NCI-H345 treated with DMSO at 0.1 percent for 48 hours (cell line): Measurements from ENCODE around the gene MICAL2.

Experiments
- DNase-seq: peaks from one replicate; lab custom pipeline; 2025; ENCODE audit not compliant: unreplicated experiment; lab: John Stamatoyannopoulos, UW

The MICAL2 gene

GRCh38 chr11:12294613-12295012 lies 184.2 kb downstream of the MICAL2 start:
- no peak for DNase-seq

- DNase-seq: no peak
Observed at GRCh38 chr11:12295943-12296342, 185.6 kb downstream of the MICAL2 start.

- DNase-seq: no peak
Observed at GRCh38 chr11:12298610-12299009, 188.2 kb downstream of the MICAL2 start.

GRCh38 chr11:12301379-12301778 lies 191.0 kb downstream of the MICAL2 start:
- no peak for DNase-seq

- no peak for DNase-seq
Observed at GRCh38 chr11:12303421-12304149, 193.2 kb downstream of the MICAL2 start.

GRCh38 chr11:12306830-12307229 lies 196.4 kb downstream of the MICAL2 start:
- DNase-seq: no peak

- no peak for DNase-seq
Observed at GRCh38 chr11:12312132-12312531, 201.7 kb downstream of the MICAL2 start.
